ENCODE measurements around the gene DUT.
"Not testable (repeated sequence)": the region's sequence is repeated elsewhere in the genome, so short reads cannot be mapped to it uniquely, and the experiment has no call there.

DUT gene

GRCh38 chr15:48330855-48331795, at the start of gene DUT:
Gene DUT, plus strand, starts transcription at chr15:48331429. Its CDS starts 87 bp downstream, at chr15:48331516.
- DNase-seq: no peak

- DNase-seq: no peak
Measured at GRCh38 chr15:48281674-48282073, 49.6 kb upstream of the DUT start.

GRCh38 chr15:48282216-48282615, 49.0 kb upstream of the DUT start:
- DNase-seq: no peak

GRCh38 chr15:48283396-48284145, 47.7 kb upstream of the DUT start:
- DNase-seq: no peak

GRCh38 chr15:48285329-48286214, 45.7 kb upstream of the DUT start:
- no peak for DNase-seq

GRCh38 chr15:48289628-48290027, 41.6 kb upstream of the DUT start:
- no peak for DNase-seq

- no peak for DNase-seq
Measured at GRCh38 chr15:48292458-48292857, 38.8 kb upstream of the DUT start.

- no peak for DNase-seq
Measured at GRCh38 chr15:48297668-48298067, 33.6 kb upstream of the DUT start.

- no peak for DNase-seq
Measured at GRCh38 chr15:48298914-48299313, 32.3 kb upstream of the DUT start.

GRCh38 chr15:48300038-48300437, 31.2 kb upstream of the DUT start:
- DNase-seq: no peak

GRCh38 chr15:48304398-48304797, 26.8 kb upstream of the DUT start:
- DNase-seq: no peak

- no peak for DNase-seq
Measured at GRCh38 chr15:48306639-48307038, 24.6 kb upstream of the DUT start.

- no peak for DNase-seq
Measured at GRCh38 chr15:48307586-48307985, 23.6 kb upstream of the DUT start.

GRCh38 chr15:48309740-48310139, 21.5 kb upstream of the DUT start:
- no peak for DNase-seq

GRCh38 chr15:48313216-48313615, 18.0 kb upstream of the DUT start:
- DNase-seq: no peak

GRCh38 chr15:48315041-48315440, 16.2 kb upstream of the DUT start:
- no peak for DNase-seq

GRCh38 chr15:48317221-48317620, 14.0 kb upstream of the DUT start:
- no peak for DNase-seq

- DNase-seq: no peak
Measured at GRCh38 chr15:48318131-48318530, 13.1 kb upstream of the DUT start.

GRCh38 chr15:48323294-48323693, 7.9 kb upstream of the DUT start:
- DNase-seq: no peak

- DNase-seq: no peak
Measured at GRCh38 chr15:48324949-48325348, 6.3 kb upstream of the DUT start.

- no peak for DNase-seq
Measured at GRCh38 chr15:48325400-48325799, 5.8 kb upstream of the DUT start.

GRCh38 chr15:48326180-48326579, 5.0 kb upstream of the DUT start:
- not testable (repeated sequence) for DNase-seq

All from SIG-M5 (cell line).